ENCODE measurements around the gene ACBD3. TPM values are rescaled to one million over a fixed set of nuclear protein-coding genes. Genes with fewer than 3 reads are reported as not detected.

ACBD3 gene
- total RNA-seq, 1 experiment from 2014 or later: 41.7 TPM

GRCh38 chr1:226144045-226144444 is 42.5 kb downstream of the ACBD3 start:
- peaks cover 54% of the 10 kb centered on the region for H3K36me3 Mint-ChIP-seq (ENCODE audit: insufficient read depth, unreplicated experiment)
- H3K4me3 Mint-ChIP-seq (ENCODE audit: unreplicated experiment): no peak overlapping the region
- POLR2A ChIA-PET: no interaction called here

GRCh38 chr1:226135709-226136108 is 50.8 kb downstream of the ACBD3 start:
- Mint-ChIP-seq H3K4me1 (ENCODE audit: low read depth, unreplicated experiment) (peaks cover 20% of the 10 kb centered on the region), H3K27me3 (ENCODE audit: insufficient read depth, unreplicated experiment) (no peaks in the 10 kb centered on the region), H3K4me3 (ENCODE audit: unreplicated experiment) (no peak overlapping the region), H3K27ac (ENCODE audit: unreplicated experiment) (no peak overlapping the region), H3K36me3 (ENCODE audit: insufficient read depth, unreplicated experiment) (no peaks in the 10 kb centered on the region), H3K9me3 (ENCODE audit: unreplicated experiment) (no peaks in the 10 kb centered on the region)
- POLR2A ChIA-PET: no interaction called here
- intact Hi-C loops (cut with micrococcal nuclease; ENCODE audit: unreplicated experiment): no loop called here
- Histone ChIP-seq H3K4me1 (peaks cover 10% of the 10 kb centered on the region), H3K27me3 (replicated peaks; ENCODE audit: control insufficient read depth, insufficient read depth, low read length) (no peaks in the 10 kb centered on the region), H3K36me3 (ENCODE audit: control insufficient read depth, insufficient read depth, low read length) (no peaks in the 10 kb centered on the region), H3K4me3 (ENCODE audit: low read depth, low read length) (no peak overlapping the region), H3K9me3 (no peaks in the 10 kb centered on the region)
- no peak for DNase-seq
- BruUV-seq (replicated peaks): no TSS peak
- CTCF ChIA-PET: no interaction called here
- no peak for TF ChIP-seq CTCF (IDR thresholded peaks at IDR 0.05; ENCODE audit: insufficient read depth in 1 of 2, low read depth in 1 of 2, low read length in 1 of 2, severe bottlenecking in 1 of 2, unreplicated experiment in 1 of 2)

More at GRCh38 chr1:226144045-226144444, 42.5 kb downstream of the ACBD3 start:
- Mint-ChIP-seq H3K27ac (ENCODE audit: unreplicated experiment) (no peak overlapping the region), H3K27me3 (ENCODE audit: insufficient read depth, unreplicated experiment) (no peaks in the 10 kb centered on the region), H3K9me3 (ENCODE audit: unreplicated experiment) (no peaks in the 10 kb centered on the region), H3K4me1 (ENCODE audit: low read depth, unreplicated experiment) (no peaks in the 10 kb centered on the region)
- H3K9me3 ChIP-seq: no peaks in the 10 kb centered on the region
- no peaks in the 10 kb centered on the region for H3K27me3 ChIP-seq (replicated peaks; ENCODE audit: control insufficient read depth, insufficient read depth, low read length)
- H3K36me3 ChIP-seq (ENCODE audit: control insufficient read depth, insufficient read depth, low read length): no peaks in the 10 kb centered on the region
- no peak for DNase-seq
- no peak overlapping the region for H3K4me3 ChIP-seq (ENCODE audit: low read depth, low read length)
- BruUV-seq (replicated peaks): no TSS peak
- intact Hi-C loops (cut with micrococcal nuclease; ENCODE audit: unreplicated experiment): no loop called here
- no peaks in the 10 kb centered on the region for H3K4me1 ChIP-seq
- TF ChIP-seq CTCF (IDR thresholded peaks at IDR 0.05; ENCODE audit: insufficient read depth in 1 of 2, low read depth in 1 of 2, low read length in 1 of 2, severe bottlenecking in 1 of 2, unreplicated experiment in 1 of 2): no peak
- CTCF ChIA-PET: no interaction called here

GRCh38 chr1:226135059-226135651 is 51.4 kb downstream of the ACBD3 start:
- Histone ChIP-seq H3K36me3 (ENCODE audit: control insufficient read depth, insufficient read depth, low read length) (no peaks in the 10 kb centered on the region), H3K27me3 (replicated peaks; ENCODE audit: control insufficient read depth, insufficient read depth, low read length) (no peaks in the 10 kb centered on the region), H3K4me1 (peaks cover 10% of the 10 kb centered on the region), H3K9me3 (no peaks in the 10 kb centered on the region), H3K4me3 (ENCODE audit: low read depth, low read length) (no peak overlapping the region)
- Mint-ChIP-seq H3K27ac (ENCODE audit: unreplicated experiment) (peak overlapping the region; percentile 1), H3K4me1 (ENCODE audit: low read depth, unreplicated experiment) (peaks cover 20% of the 10 kb centered on the region), H3K27me3 (ENCODE audit: insufficient read depth, unreplicated experiment) (no peaks in the 10 kb centered on the region), H3K36me3 (ENCODE audit: insufficient read depth, unreplicated experiment) (no peaks in the 10 kb centered on the region), H3K4me3 (ENCODE audit: unreplicated experiment) (no peak overlapping the region), H3K9me3 (ENCODE audit: unreplicated experiment) (no peaks in the 10 kb centered on the region)
- POLR2A ChIA-PET: no interaction called here
- no TSS peak for BruUV-seq (replicated peaks)
- CTCF ChIA-PET: no interaction called here
- no peak for TF ChIP-seq CTCF (IDR thresholded peaks at IDR 0.05; ENCODE audit: insufficient read depth in 1 of 2, low read depth in 1 of 2, low read length in 1 of 2, severe bottlenecking in 1 of 2, unreplicated experiment in 1 of 2)
- intact Hi-C loops (cut with micrococcal nuclease; ENCODE audit: unreplicated experiment): no loop called here
- no peak for DNase-seq

Data from Caco-2 (cell line).